HepG2 (cell line): ENCODE data around the gene GCHFR. TPM values are rescaled to one million over a fixed set of nuclear protein-coding genes. Genes with fewer than 3 reads are reported as not detected.

ENCODE experiments used
- DPF2 ChIP-seq: sonication (generic); formaldehyde crosslinking; IDR thresholded peaks from 2 replicates; pipeline ENCODE4 v1.4.0; 2020; ENCODE audit warnings: mild to moderate bottlenecking, low read depth, missing genetic modification reagents, borderline replicate concordance
- KAT2B ChIP-seq: fragments of 150-350 bp; IDR thresholded peaks from 2 replicates; pipeline ENCODE4 v1.6.1; 2014; ENCODE audit warnings: low read depth, low read length, borderline replicate concordance
- KAT7 ChIP-seq: IDR thresholded peaks from 2 replicates; pipeline ENCODE4 v1.6.1; 2018; ENCODE audit warnings: borderline replicate concordance, missing compliant biosample characterization
- MED13 ChIP-seq: sonication (generic); formaldehyde crosslinking; IDR thresholded peaks from 2 replicates; pipeline ENCODE4 v1.5.0; 2020; ENCODE audit warnings: missing genetic modification reagents
- MXD4 ChIP-seq: IDR thresholded peaks from 2 replicates; pipeline ENCODE4 v1.6.1; 2016; ENCODE audit warnings: mild to moderate bottlenecking, missing biosample characterization, missing genetic modification reagents
- REXO4 ChIP-seq: sonication (generic); formaldehyde crosslinking; IDR thresholded peaks from 2 replicates; pipeline ENCODE4 v1.8.0; 2022; ENCODE audit warnings: missing genetic modification reagents, mild to moderate bottlenecking, borderline replicate concordance
- RFX5 ChIP-seq: IDR thresholded peaks from 2 replicates; pipeline ENCODE4 v1.6.1; 2011; ENCODE audit warnings: low read depth, low read length, improper control_type of control experiment
- ZNF136 ChIP-seq: sonication (generic); formaldehyde crosslinking; IDR thresholded peaks from 2 replicates; pipeline ENCODE4 v1.8.1; 2022; ENCODE audit warnings: low read depth, mild to moderate bottlenecking, moderate library complexity, missing genetic modification reagents
- ZNF264 ChIP-seq: sonication (generic); formaldehyde crosslinking; IDR thresholded peaks from 2 replicates; pipeline ENCODE4 v1.4.0; 2020; ENCODE audit warnings: missing genetic modification reagents
- ZNF598 ChIP-seq: sonication (generic); formaldehyde crosslinking; IDR thresholded peaks from 2 replicates; pipeline ENCODE4 v1.5.1; 2020; ENCODE audit warnings: mild to moderate bottlenecking, missing genetic modification reagents, borderline replicate concordance
- ZNF83 ChIP-seq: sonication (generic); formaldehyde crosslinking; IDR thresholded peaks from 2 replicates; pipeline ENCODE4 v1.4.0; 2020; ENCODE audit warnings: missing genetic modification reagents, mild to moderate bottlenecking, borderline replicate concordance
- polyA plus RNA-seq, 8 experiments: library from polyadenylated mRNA; depleted of rRNA in 3 of 8; stranded (reverse) in 7 of 8; unstranded in 1 of 8; fragments of >200 nt; fragmentation: Illumina TruSeq in 4 of 8; extraction: Trizol in 4 of 8; gene quantifications; 2 replicates each; pipeline versions ENCODE4 v1.2.1 to v1.2.3, GENCODE V29; 2011 to 2016; ENCODE audit warnings: low read depth in 4 of 8, missing spikeins in 1 of 8, mixed read lengths in 1 of 8; ENCODE audit not compliant: insufficient read depth in 1 of 8
- total RNA-seq, 5 experiments: library from RNA; depleted of rRNA; stranded (reverse); fragments of >200 nt; fragmentation: Illumina TruSeq; extraction: Trizol; gene quantifications; 2 replicates each; pipeline ENCODE4 v1.2.3, GENCODE V29; 2016; ENCODE audit warnings: low read depth in 1 of 5
- TF ChIP-seq, protein P1 (sequence below): sonication (generic); formaldehyde crosslinking; IDR thresholded peaks from 2 replicates; pipeline ENCODE4 v1.5.0; 2020; ENCODE audit warnings: mild to moderate bottlenecking, missing genetic modification reagents
- TF ChIP-seq, protein P2 (sequence below): sonication (generic); formaldehyde crosslinking; IDR thresholded peaks from 2 replicates; pipeline ENCODE4 v1.8.1; 2023; ENCODE audit warnings: mild to moderate bottlenecking, missing genetic modification reagents
- TF ChIP-seq, protein P3 (sequence below), 2 experiments: sonication (generic) in 1 of 2; formaldehyde crosslinking in 1 of 2; IDR thresholded peaks; 2 replicates each; pipeline versions ENCODE4 v1.4.0 to v1.6.1; 2016 to 2020; ENCODE audit warnings: borderline replicate concordance in 1 of 2, low read depth in 1 of 2, mild to moderate bottlenecking in 1 of 2, missing genetic modification reagents in 1 of 2
- TF ChIP-seq, protein P4 (sequence below): sonication (generic); formaldehyde crosslinking; IDR thresholded peaks from 2 replicates; pipeline ENCODE4 v1.5.0; 2020; ENCODE audit warnings: mild to moderate bottlenecking, missing genetic modification reagents, moderate library complexity
- TF ChIP-seq, protein P5 (sequence below): sonication (generic); formaldehyde crosslinking; IDR thresholded peaks from 2 replicates; pipeline ENCODE4 v1.4.0; 2020; ENCODE audit warnings: missing genetic modification reagents

GCHFR gene
- total and polyA plus RNA-seq, 2 of the 13 experiments (the other 11 are each of a cell fraction or from before 2014, with no cell fraction given) = 51.5 to 92.4 TPM

DNA sequence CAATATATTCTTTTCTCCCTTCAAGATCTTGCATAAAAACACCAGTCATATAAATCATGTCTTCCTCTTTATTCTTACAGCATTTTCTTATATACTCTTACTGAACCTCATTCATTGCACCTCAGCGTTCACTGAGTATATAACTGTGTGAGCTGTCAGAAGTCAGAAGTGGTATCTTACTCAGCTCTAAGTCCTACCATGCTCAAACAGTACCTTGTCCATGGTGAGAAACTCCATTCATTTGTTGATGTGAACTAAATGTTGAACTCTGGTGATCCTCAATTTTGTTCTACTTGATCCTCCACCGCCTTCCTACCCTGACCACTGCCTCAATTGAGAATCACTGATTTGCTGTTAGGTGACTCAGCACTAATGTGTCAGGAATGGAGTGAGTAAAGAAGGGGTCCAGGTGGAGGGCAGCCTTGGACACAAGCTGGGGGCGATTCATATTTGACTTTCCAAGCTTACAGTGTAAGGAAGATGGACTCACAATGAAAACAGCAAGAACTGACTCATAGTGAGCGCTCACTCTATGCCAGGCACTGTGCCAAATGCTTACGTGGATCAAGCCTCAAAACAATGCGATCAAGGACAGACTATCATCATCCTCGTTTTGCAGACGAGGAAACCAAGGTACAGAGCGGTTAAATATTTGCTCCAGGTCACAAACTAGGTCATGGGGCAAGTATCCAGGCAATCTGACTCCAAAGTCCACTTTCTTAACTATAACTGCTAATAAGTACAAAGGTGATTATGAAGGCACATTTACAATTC is 29.5 kb downstream of the GCHFR start (continued):
- TF ChIP-seq, protein P1, sequence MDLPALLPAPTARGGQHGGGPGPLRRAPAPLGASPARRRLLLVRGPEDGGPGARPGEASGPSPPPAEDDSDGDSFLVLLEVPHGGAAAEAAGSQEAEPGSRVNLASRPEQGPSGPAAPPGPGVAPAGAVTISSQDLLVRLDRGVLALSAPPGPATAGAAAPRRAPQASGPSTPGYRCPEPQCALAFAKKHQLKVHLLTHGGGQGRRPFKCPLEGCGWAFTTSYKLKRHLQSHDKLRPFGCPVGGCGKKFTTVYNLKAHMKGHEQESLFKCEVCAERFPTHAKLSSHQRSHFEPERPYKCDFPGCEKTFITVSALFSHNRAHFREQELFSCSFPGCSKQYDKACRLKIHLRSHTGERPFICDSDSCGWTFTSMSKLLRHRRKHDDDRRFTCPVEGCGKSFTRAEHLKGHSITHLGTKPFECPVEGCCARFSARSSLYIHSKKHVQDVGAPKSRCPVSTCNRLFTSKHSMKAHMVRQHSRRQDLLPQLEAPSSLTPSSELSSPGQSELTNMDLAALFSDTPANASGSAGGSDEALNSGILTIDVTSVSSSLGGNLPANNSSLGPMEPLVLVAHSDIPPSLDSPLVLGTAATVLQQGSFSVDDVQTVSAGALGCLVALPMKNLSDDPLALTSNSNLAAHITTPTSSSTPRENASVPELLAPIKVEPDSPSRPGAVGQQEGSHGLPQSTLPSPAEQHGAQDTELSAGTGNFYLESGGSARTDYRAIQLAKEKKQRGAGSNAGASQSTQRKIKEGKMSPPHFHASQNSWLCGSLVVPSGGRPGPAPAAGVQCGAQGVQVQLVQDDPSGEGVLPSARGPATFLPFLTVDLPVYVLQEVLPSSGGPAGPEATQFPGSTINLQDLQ (CRISPR knock-in tag) = no peak
- TF ChIP-seq ZNF598 (CRISPR knock-in tag) (no peak), ZNF136 (CRISPR knock-in tag) (no peak), KAT2B (no peak), ZNF264 (CRISPR knock-in tag) (0 out of 2 replicates have a peak, but pooled peaks have one; percentile 58), MXD4 (CRISPR knock-in tag) (no peak), DPF2 (CRISPR knock-in tag) (no peak; the same call in 1 of the 2 replicates), ZNF83 (no peak), KAT7 (CRISPR knock-in tag) (0 out of 2 replicates have a peak, but pooled peaks have one; percentile 41), REXO4 (CRISPR knock-in tag) (no peak), MED13 (CRISPR knock-in tag) (no peak), RFX5 (peak; percentile 8; the same call in 1 of the 2 replicates)
- TF ChIP-seq, protein P2, sequence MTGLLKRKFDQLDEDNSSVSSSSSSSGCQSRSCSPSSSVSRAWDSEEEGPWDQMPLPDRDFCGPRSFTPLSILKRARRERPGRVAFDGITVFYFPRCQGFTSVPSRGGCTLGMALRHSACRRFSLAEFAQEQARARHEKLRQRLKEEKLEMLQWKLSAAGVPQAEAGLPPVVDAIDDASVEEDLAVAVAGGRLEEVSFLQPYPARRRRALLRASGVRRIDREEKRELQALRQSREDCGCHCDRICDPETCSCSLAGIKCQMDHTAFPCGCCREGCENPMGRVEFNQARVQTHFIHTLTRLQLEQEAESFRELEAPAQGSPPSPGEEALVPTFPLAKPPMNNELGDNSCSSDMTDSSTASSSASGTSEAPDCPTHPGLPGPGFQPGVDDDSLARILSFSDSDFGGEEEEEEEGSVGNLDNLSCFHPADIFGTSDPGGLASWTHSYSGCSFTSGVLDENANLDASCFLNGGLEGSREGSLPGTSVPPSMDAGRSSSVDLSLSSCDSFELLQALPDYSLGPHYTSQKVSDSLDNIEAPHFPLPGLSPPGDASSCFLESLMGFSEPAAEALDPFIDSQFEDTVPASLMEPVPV (CRISPR knock-in tag) = no peak
- TF ChIP-seq, protein P3, sequence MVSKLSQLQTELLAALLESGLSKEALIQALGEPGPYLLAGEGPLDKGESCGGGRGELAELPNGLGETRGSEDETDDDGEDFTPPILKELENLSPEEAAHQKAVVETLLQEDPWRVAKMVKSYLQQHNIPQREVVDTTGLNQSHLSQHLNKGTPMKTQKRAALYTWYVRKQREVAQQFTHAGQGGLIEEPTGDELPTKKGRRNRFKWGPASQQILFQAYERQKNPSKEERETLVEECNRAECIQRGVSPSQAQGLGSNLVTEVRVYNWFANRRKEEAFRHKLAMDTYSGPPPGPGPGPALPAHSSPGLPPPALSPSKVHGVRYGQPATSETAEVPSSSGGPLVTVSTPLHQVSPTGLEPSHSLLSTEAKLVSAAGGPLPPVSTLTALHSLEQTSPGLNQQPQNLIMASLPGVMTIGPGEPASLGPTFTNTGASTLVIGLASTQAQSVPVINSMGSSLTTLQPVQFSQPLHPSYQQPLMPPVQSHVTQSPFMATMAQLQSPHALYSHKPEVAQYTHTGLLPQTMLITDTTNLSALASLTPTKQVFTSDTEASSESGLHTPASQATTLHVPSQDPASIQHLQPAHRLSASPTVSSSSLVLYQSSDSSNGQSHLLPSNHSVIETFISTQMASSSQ (IDR thresholded peaks at IDR 0.05; ENCODE audit: low read depth) = peak; percentile 68; the same call in 1 of the 2 replicates
- TF ChIP-seq, protein P3 (CRISPR knock-in tag; IDR thresholded peaks at IDR 0.05; ENCODE audit: borderline replicate concordance) = peak; percentile 53; the same call in 1 of the 2 replicates
- TF ChIP-seq, protein P4, sequence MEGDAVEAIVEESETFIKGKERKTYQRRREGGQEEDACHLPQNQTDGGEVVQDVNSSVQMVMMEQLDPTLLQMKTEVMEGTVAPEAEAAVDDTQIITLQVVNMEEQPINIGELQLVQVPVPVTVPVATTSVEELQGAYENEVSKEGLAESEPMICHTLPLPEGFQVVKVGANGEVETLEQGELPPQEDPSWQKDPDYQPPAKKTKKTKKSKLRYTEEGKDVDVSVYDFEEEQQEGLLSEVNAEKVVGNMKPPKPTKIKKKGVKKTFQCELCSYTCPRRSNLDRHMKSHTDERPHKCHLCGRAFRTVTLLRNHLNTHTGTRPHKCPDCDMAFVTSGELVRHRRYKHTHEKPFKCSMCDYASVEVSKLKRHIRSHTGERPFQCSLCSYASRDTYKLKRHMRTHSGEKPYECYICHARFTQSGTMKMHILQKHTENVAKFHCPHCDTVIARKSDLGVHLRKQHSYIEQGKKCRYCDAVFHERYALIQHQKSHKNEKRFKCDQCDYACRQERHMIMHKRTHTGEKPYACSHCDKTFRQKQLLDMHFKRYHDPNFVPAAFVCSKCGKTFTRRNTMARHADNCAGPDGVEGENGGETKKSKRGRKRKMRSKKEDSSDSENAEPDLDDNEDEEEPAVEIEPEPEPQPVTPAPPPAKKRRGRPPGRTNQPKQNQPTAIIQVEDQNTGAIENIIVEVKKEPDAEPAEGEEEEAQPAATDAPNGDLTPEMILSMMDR (CRISPR knock-in tag) = no peak
- TF ChIP-seq, protein P5, sequence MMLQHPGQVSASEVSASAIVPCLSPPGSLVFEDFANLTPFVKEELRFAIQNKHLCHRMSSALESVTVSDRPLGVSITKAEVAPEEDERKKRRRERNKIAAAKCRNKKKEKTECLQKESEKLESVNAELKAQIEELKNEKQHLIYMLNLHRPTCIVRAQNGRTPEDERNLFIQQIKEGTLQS (CRISPR knock-in tag) = peak; percentile 62; the same call in 1 of the 2 replicates
